HepG2 (cell line): ENCODE measurements around the gene PSMD1. TPM values are rescaled to one million over a fixed set of nuclear protein-coding genes. Genes with fewer than 3 reads are reported as not detected.

ENCODE experiments used
- ATAC-seq: fragments of 200-7000 bp; cut with Tn5 transposase; 3 replicates; pipeline ENCODE4 v1.9.1; 2020; ENCODE audit warnings: mild to moderate bottlenecking, moderate library complexity
- BruUV-seq: library from RNA; stranded (reverse); fragments of 400-500 nt; replicated peaks from 2 replicates; lab custom pipeline; 2021; lab: Mats Ljungman, UMichigan
- CTCF ChIA-PET: fragments of 300-600 bp; formaldehyde crosslinking; extraction: SDS; loops from one replicate; lab custom pipeline; 2021; ENCODE audit warnings: low total read pairs, inconsistent platforms, low intra/inter-chr PET ratio; lab: Yijun Ruan, JAX
- POLR2A ChIA-PET: fragments of 350-600 bp; sonication (Branson Sonifier 250); formaldehyde crosslinking; loops from one replicate; lab custom pipeline; 2020; ENCODE audit warnings: antibody characterized with exemption, inconsistent platforms; lab: Yijun Ruan, JAX
- DNase-seq: peaks from one replicate; pipeline ENCODE4 v3.0.0-alpha.2; 2015; ENCODE audit warnings: low spot score
- FAIRE-seq: peaks from 3 replicates; lab custom pipeline; 2011; peaks lifted over from hg19 to GRCh38; lab: Jason Lieb, UNC
- H2AFZ ChIP-seq: one replicate; pipeline ENCODE4 v1.6.1; 2011; ENCODE audit warnings: low read length, inconsistent platforms
- H3K27ac ChIP-seq: fragments of 300-600 bp; 3 replicates; pipeline ENCODE4 v1.8.0; 2011; ENCODE audit warnings: mixed run types, mild to moderate bottlenecking, mixed read lengths, low read length, inconsistent platforms; ENCODE audit not compliant: insufficient read depth; ENCODE audit errors: extremely low read length
- H3K27me3 ChIP-seq, 2 experiments: fragments of 200-600 bp in 1 of 2; 2 replicates in 1 of 2; 3 replicates in 1 of 2; pipeline versions ENCODE4 v1.6.0 to v1.8.0; 2011; ENCODE audit warnings: low read length in 2 of 2, mild to moderate bottlenecking in 2 of 2, moderate library complexity in 2 of 2, inconsistent platforms in 1 of 2; ENCODE audit not compliant: insufficient read depth in 2 of 2, control insufficient read depth in 1 of 2
- H3K36me3 ChIP-seq, 2 experiments: fragments of 200-600 bp in 1 of 2; replicated peaks in 1 of 2; 2 replicates in 1 of 2; 3 replicates in 1 of 2; pipeline versions ENCODE4 v1.5.1 to v1.8.0; 2011; ENCODE audit warnings: low read length in 2 of 2, inconsistent platforms in 1 of 2; ENCODE audit not compliant: insufficient read depth in 2 of 2, control insufficient read depth in 1 of 2
- H3K4me1 ChIP-seq: 2 replicates; pipeline ENCODE4 v1.5.1; 2012; ENCODE audit warnings: low read length, inconsistent platforms; ENCODE audit not compliant: insufficient read depth
- H3K4me2 ChIP-seq: 2 replicates; pipeline ENCODE4 v1.6.0; 2011; ENCODE audit warnings: low read depth, low read length, inconsistent platforms
- H3K4me3 ChIP-seq, 3 experiments: fragments of 200-600 bp in 1 of 3; sonication (generic), shearing (Covaris generic) in 1 of 3; replicated peaks in 1 of 3; 2 replicates each; pipeline ENCODE4 v1.5.1; 2011 to 2016; ENCODE audit warnings: low read length in 3 of 3, inconsistent platforms in 2 of 3, low read depth in 2 of 3, mild to moderate bottlenecking in 2 of 3, control low read depth in 1 of 3, mixed read lengths in 1 of 3; ENCODE audit not compliant: insufficient read depth in 1 of 3
- H3K79me2 ChIP-seq: one replicate; pipeline ENCODE4 v1.6.1; 2011; ENCODE audit warnings: low read length, inconsistent platforms; ENCODE audit not compliant: insufficient read depth
- H3K9ac ChIP-seq: 2 replicates; pipeline ENCODE4 v1.6.0; 2011; ENCODE audit warnings: mild to moderate bottlenecking, low read depth, low read length, inconsistent platforms; ENCODE audit not compliant: insufficient read depth
- H3K9me3 ChIP-seq: 2 replicates; pipeline ENCODE4 v1.5.1; 2012; ENCODE audit warnings: mild to moderate bottlenecking, low read length
- H4K20me1 ChIP-seq: 2 replicates; pipeline ENCODE4 v1.6.0; 2011; ENCODE audit warnings: inconsistent platforms, mild to moderate bottlenecking, low read length, moderate library complexity; ENCODE audit not compliant: insufficient read depth
- FOSL1 ChIP-seq: sonication (generic); formaldehyde crosslinking; IDR thresholded peaks from 2 replicates; pipeline ENCODE4 v1.9.0; 2021; ENCODE audit warnings: missing genetic modification reagents, borderline replicate concordance
- HMGXB4 ChIP-seq, 2 experiments: sonication (generic) in 1 of 2; formaldehyde crosslinking in 1 of 2; IDR thresholded peaks; 2 replicates each; pipeline versions ENCODE4 v1.4.0 to v1.6.1; 2018 to 2020; ENCODE audit warnings: missing genetic modification reagents in 2 of 2, borderline replicate concordance in 1 of 2, low read depth in 1 of 2, mild to moderate bottlenecking in 1 of 2, missing biosample characterization in 1 of 2
- MLLT10 ChIP-seq: sonication (generic); formaldehyde crosslinking; IDR thresholded peaks from 2 replicates; pipeline ENCODE4 v1.4.0; 2020; ENCODE audit warnings: missing genetic modification reagents
- NR0B2 ChIP-seq: sonication (generic); formaldehyde crosslinking; IDR thresholded peaks from 2 replicates; pipeline ENCODE4 v1.4.0; 2020; ENCODE audit warnings: mild to moderate bottlenecking, missing genetic modification reagents
- SNAI1 ChIP-seq: sonication (generic); formaldehyde crosslinking; IDR thresholded peaks from 2 replicates; pipeline ENCODE4 v1.5.0; 2020; ENCODE audit warnings: mild to moderate bottlenecking, missing genetic modification reagents, borderline replicate concordance
- U2AF1 ChIP-seq: fragments of 200-400 bp; formaldehyde crosslinking; optimal IDR thresholded peaks from 2 replicates; pipeline ENCODE3; 2017; ENCODE audit warnings: mild to moderate bottlenecking, low read depth, low read length
- ZNF34 ChIP-seq: sonication (generic); formaldehyde crosslinking; IDR thresholded peaks from 2 replicates; pipeline ENCODE4 v1.4.0; 2020; ENCODE audit warnings: mild to moderate bottlenecking, missing genetic modification reagents, borderline replicate concordance
- ZNF558 ChIP-seq: sonication (generic); formaldehyde crosslinking; IDR thresholded peaks from 2 replicates; pipeline ENCODE4 v1.9.0; 2022; ENCODE audit warnings: mild to moderate bottlenecking, missing genetic modification reagents, borderline replicate concordance
- WGBS: methylation state at CpG from one replicate; pipeline ENCODE4 v1.1.6; 2017; ENCODE audit warnings: low lambda C conversion rate; 5-methylcytosine and 5-hydroxymethylcytosine counted together
- in situ Hi-C: cut with HindIII; loops from 2 replicates; pipeline ENCODE4 v1.10.0; 2017; ENCODE audit warnings: low pct_unique_long_range_greater_than_20kb; ENCODE audit not compliant: extremely low pct_ligation_motif_present
- intact Hi-C: fragments of 100-400 bp; cut with micrococcal nuclease; formaldehyde crosslinking; loops from one replicate; pipeline ENCODE4 v1.10.0; 2022; ENCODE audit not compliant: unreplicated experiment
- polyA plus RNA-seq, 8 experiments: library from polyadenylated mRNA; depleted of rRNA in 3 of 8; stranded (reverse) in 7 of 8; unstranded in 1 of 8; fragments of >200 nt; fragmentation: Illumina TruSeq in 4 of 8; extraction: Trizol in 4 of 8; gene quantifications; 2 replicates each; pipeline versions ENCODE4 v1.2.1 to v1.2.3, GENCODE V29; 2011 to 2016; ENCODE audit warnings: low read depth in 4 of 8, missing spikeins in 1 of 8, mixed read lengths in 1 of 8; ENCODE audit not compliant: insufficient read depth in 1 of 8
- total RNA-seq, 5 experiments: library from RNA; depleted of rRNA; stranded (reverse); fragments of >200 nt; fragmentation: Illumina TruSeq; extraction: Trizol; gene quantifications; 2 replicates each; pipeline ENCODE4 v1.2.3, GENCODE V29; 2016; ENCODE audit warnings: low read depth in 1 of 5

Gene PSMD1
- total and polyA plus RNA-seq, 2 of the 13 experiments (the other 11 are each of a cell fraction or from before 2014, with no cell fraction given) = 136 to 191 TPM

GRCh38 chr2:231201475-231201814, 144.8 kb downstream of the PSMD1 start:
- 88% methylated on average over 4 of the region's 4 CpGs for WGBS
- no TSS peak for BruUV-seq
- H3K4me3 ChIP-seq = no peak overlapping the region
- ATAC-seq (no peak), FAIRE-seq (no peak), DNase-seq (no peak)
- H3K4me1 ChIP-seq = peaks cover 22% of the 10 kb centered on the region
- intact Hi-C loops (no loop called here), in situ Hi-C loops (no loop called here)
- H3K9ac ChIP-seq = no peak overlapping the region
- peaks cover 3% of the 10 kb centered on the region; the same call in 1 of the 2 replicates for H3K9me3 ChIP-seq
- POLR2A ChIA-PET = interaction anchor here (0.8 kb wide), 1 partner anchor 28 kb away, joined by 4 read pairs; no protein-coding TSS in a partner anchor
- no peaks in the 10 kb centered on the region for H3K36me3 ChIP-seq
- TF ChIP-seq SNAI1 (no peak), ZNF34 (no peak), NR0B2 (CRISPR knock-in tag) (no peak), U2AF1 (no peak), FOSL1 (CRISPR knock-in tag) (no peak), MLLT10 (CRISPR knock-in tag) (no peak), ZNF558 (CRISPR knock-in tag) (no peak), HMGXB4 (CRISPR knock-in tag; IDR thresholded peaks at IDR 0.05; ENCODE audit: borderline replicate concordance in 1 of 2, low read depth in 1 of 2) (no peak)
- CTCF ChIA-PET = no interaction called here
- no peaks in the 10 kb centered on the region; a peak in 1 of 5 replicates for H3K27me3 ChIP-seq
- H3K4me2 ChIP-seq = no peak overlapping the region
- H4K20me1 ChIP-seq = no peaks in the 10 kb centered on the region
- peaks cover 2% of the 10 kb centered on the region for H3K79me2 ChIP-seq
- H2AFZ ChIP-seq = no peak overlapping the region
- no peak overlapping the region for H3K27ac ChIP-seq
